Testis (tissue), 2 donors: ENCODE results near the gene KIAA0232.

Experiments used
- CTCF ChIP-seq, 3 experiments: fragments of 450-650 bp in 2 of 3; fragments of 200-600 bp in 1 of 3; sonication (generic) in 1 of 3; IDR thresholded peaks; one replicate each; pipeline ENCODE4 v1.5.1; 2016 to 2019; ENCODE audit warnings: antibody characterized with exemption in 3 of 3, mild to moderate bottlenecking in 2 of 3, moderate library complexity in 1 of 3
- POLR2A ChIP-seq: fragments of 450-650 bp; IDR thresholded peaks from one replicate; pipeline ENCODE4 v1.6.1; 2017; ENCODE audit warnings: antibody characterized with exemption, mild to moderate bottlenecking, moderate library complexity

- TF ChIP-seq CTCF (IDR thresholded peaks at IDR 0.05): no peak
- no peak for TF ChIP-seq POLR2A
These were observed 12.5 kb upstream of the KIAA0232 start for GRCh38 chr4:6769989-6770420.
